GM12891 (cell line): Measurements from ENCODE around the gene EEFSEC.

Experiments used
- DNase-seq: peaks from one replicate; pipeline ENCODE4 v3.0.0; 2011; ENCODE audit warnings: low spot score; ENCODE audit not compliant: insufficient read length
- FAIRE-seq: peaks from 2 replicates; lab custom pipeline; 2011; peaks lifted over from hg19 to GRCh38; lab: Jason Lieb, UNC
- PAX5 ChIP-seq: IDR thresholded peaks from 2 replicates; pipeline ENCODE4 v1.6.1; 2011; ENCODE audit warnings: low read length, moderate library complexity, mild to moderate bottlenecking; ENCODE audit not compliant: insufficient read depth, severe bottlenecking
- POLR2A ChIP-seq: IDR thresholded peaks from 2 replicates; pipeline ENCODE4 v1.6.1; 2011; ENCODE audit warnings: low read depth, low read length, control low read depth
- POLR2AphosphoS5 ChIP-seq: IDR thresholded peaks from 2 replicates; pipeline ENCODE4 v1.6.1; 2011; ENCODE audit warnings: low read depth, low read length, control low read depth
- POU2F2 ChIP-seq: IDR thresholded peaks from 2 replicates; pipeline ENCODE4 v1.6.1; 2011; ENCODE audit warnings: low read depth, mild to moderate bottlenecking, control low read depth, low read length, moderate library complexity
- SPI1 ChIP-seq: IDR thresholded peaks from 2 replicates; pipeline ENCODE4 v1.6.1; 2011; ENCODE audit warnings: low read depth, low read length, control low read depth
- TAF1 ChIP-seq: IDR thresholded peaks from 2 replicates; pipeline ENCODE4 v1.6.1; 2011; ENCODE audit warnings: low read depth, low read length, control low read depth

EEFSEC gene

GRCh38 chr3:128127236-128127635 is 26.0 kb upstream of the EEFSEC start:
- no peak for FAIRE-seq
- no peak for DNase-seq
- no peak for TF ChIP-seq SPI1
- TF ChIP-seq PAX5, result no peak
- no peak for TF ChIP-seq POLR2A
- no peak for TF ChIP-seq POLR2AphosphoS5
- no peak for TF ChIP-seq POU2F2
- TF ChIP-seq TAF1, result no peak

GRCh38 chr3:128128251-128128650 is 25.0 kb upstream of the EEFSEC start:
- TF ChIP-seq TAF1 (no peak), PAX5 (no peak), SPI1 (no peak), POLR2A (no peak), POLR2AphosphoS5 (no peak), POU2F2 (no peak)
- DNase-seq (no peak), FAIRE-seq (no peak)

DNA sequence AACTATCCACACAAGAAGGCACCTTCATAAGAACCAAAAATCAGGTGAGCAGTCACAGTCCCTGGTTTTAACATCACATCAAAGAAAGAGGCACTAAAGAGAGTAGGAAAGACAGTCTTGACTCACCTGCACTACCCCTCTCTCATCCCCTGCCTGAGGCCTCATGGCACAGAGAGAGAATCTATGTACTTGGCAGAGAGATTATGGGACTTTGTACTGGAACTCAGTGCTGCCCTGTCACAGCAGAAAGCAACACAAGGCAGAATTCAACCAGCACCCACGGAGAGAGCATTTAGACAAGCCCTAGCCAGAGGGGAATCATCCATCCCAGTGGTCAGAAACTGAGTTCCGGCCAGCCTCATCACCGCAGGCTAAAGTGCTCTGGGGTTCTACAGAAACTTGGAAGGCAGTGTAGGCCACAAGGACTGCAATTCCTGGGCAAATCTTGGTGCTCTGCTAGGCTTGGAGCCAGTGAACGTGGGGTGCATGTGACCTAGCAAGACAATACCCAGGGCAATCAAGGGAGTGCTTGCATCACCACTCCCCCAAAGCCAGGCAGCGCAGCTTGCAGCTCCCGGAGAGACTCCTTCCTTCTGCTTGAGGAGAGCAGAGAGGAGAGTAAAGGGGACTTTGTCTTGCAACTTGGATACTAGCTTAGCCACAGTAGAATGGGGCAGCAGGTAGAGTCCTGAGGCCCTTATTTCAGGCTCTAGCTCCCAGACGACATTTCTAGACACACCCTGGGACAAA is 21.2 kb upstream of the EEFSEC start:
- no peak for DNase-seq
- TF ChIP-seq SPI1 (no peak), POLR2A (no peak), TAF1 (no peak), PAX5 (no peak), POU2F2 (no peak), POLR2AphosphoS5 (no peak)
- FAIRE-seq, result no peak

DNA sequence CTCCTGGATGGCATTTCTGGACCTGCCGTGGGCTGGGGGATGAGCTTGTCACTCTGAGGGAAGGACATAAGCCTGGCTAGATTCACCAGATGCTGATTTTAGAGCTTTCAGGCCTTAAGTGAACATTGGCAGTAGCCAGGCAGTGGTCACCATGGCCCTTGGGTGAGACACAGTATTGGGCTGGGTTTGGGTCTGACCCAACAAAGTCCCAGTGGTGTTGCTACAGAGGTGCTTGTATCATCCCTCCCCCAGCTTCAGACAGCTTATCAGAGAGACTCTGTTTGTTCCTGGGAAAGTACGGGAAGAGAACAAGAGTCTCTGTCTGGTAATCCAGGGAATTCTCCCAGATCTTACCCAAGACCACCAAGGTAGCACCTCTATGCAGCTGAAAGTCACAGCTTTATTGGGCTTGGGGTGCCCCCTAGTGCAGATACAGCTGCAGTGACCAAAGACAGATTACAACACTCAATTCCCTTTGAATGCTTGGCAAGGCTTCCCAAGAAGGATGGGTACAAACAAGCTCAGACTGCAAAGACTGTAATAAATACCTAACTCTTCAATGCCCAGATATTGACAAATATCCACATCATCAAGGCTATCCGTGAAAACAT is 19.9 kb upstream of the EEFSEC start:
- no peak for TF ChIP-seq PAX5
- TF ChIP-seq SPI1, result no peak
- TF ChIP-seq TAF1, result no peak
- no peak for TF ChIP-seq POLR2AphosphoS5
- no peak for TF ChIP-seq POLR2A
- DNase-seq (no peak), FAIRE-seq (peak; percentile 82)

- no peak for DNase-seq
- no peak for FAIRE-seq
- TF ChIP-seq TAF1 (no peak), SPI1 (no peak)
Observed at GRCh38 chr3:128143496-128143895, 9.8 kb upstream of the EEFSEC start.

- FAIRE-seq (peak; percentile 64), DNase-seq (no peak)
- TF ChIP-seq POLR2AphosphoS5, result no peak
Observed at GRCh38 chr3:128144512-128145187, 8.6 kb upstream of the EEFSEC start.

GRCh38 chr3:128145279-128145678 is 8.0 kb upstream of the EEFSEC start:
- DNase-seq, result no peak
- FAIRE-seq, result no peak
- TF ChIP-seq PAX5 (no peak), SPI1 (no peak), TAF1 (no peak), POLR2AphosphoS5 (no peak), POLR2A (no peak), POU2F2 (no peak)

DNA sequence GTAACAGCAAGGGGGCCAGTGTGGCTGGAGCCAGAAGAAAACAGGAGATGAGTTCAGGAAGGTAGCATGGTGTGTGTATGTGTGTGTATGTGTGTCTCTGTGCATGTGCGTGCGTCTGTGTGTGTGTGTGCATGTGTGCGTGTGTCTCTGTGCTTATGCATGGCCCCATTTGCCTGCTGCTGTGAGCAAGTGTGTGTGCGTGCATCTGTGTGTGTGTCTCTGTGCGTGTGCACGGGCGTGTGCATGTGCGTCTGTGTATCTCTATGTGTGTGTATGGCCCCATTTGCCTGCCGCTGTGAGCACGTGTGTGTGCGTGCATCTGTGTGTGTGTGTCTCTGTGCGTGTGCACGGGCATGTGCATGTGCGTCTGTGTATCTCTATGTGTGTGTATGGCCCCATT is 7.1 kb upstream of the EEFSEC start:
- no peak for TF ChIP-seq POU2F2
- no peak for TF ChIP-seq PAX5
- TF ChIP-seq TAF1, result no peak
- no peak for TF ChIP-seq SPI1
- no peak for TF ChIP-seq POLR2A
- TF ChIP-seq POLR2AphosphoS5, result no peak
- DNase-seq, result no peak
- FAIRE-seq, result peak; percentile 57

DNA sequence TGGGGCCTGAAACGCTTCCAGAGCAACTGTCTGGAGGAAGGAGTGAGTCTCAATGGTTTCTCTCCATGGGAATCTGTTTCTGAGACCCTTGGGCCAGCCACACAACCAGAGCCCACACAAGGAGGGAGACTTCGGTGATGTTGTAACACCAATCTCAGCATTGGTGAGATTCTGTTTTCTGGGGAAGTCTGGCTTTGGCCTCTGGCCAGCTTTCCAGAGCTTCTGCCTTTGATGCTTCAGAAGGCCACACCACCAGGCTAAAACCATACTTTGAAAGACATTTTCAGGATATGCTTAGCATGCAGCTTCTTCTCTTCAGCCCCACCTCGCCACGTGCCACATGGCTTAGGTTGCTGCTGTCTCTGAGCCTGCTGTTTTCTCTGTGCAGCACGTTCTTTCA is 3.6 kb upstream of the EEFSEC start:
- TF ChIP-seq TAF1 (no peak), POLR2AphosphoS5 (no peak)
- DNase-seq (no peak), FAIRE-seq (no peak)

DNA sequence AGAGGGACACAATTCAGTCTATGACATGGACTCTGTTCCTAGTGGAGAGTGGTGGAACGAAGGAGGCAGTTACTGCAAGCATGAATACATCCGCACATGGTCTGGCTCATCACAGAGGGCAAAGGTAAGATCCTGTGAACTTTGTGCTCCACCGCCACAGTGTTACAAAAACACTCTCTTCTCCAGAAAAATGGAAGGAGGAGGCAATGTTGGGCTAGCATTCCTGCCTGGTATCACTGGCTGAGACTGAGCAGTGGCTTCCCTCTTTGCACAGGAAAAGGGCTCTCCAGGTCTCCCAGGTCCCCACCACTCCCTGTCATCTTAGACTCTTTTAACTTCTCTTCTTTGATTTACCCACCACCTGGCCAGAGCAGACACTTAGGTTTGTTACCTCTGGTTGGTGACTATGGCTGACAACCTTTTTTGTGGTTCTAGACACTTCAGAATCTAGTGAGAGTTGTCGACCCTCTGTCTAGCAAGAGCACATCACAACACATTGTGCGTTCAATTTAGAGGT is 1.5 kb upstream of the EEFSEC start:
- FAIRE-seq, result no peak
- no peak for DNase-seq
- TF ChIP-seq TAF1 (no peak), SPI1 (no peak), PAX5 (no peak)
